Fibroblast of lung (primary cell): ENCODE measurements around the gene B3GALT5.

Source experiments
- EZH2 ChIP-seq: IDR thresholded peaks from 2 replicates; pipeline ENCODE4 v1.5.1; 2012; ENCODE audit warnings: low read length, control low read depth, mild to moderate bottlenecking; ENCODE audit errors: missing control alignments
- TF ChIP-seq, protein P1 (sequence below), 2 donors: IDR thresholded peaks in 1 of 2; conservative IDR thresholded peaks in 1 of 2; 1 replicate in 1 of 2; 2 replicates in 1 of 2; pipeline ENCODE4 v1.5.1; 2011 to 2012; ENCODE audit warnings: low read length in 2 of 2, control low read depth in 1 of 2, inconsistent platforms in 1 of 2, low read depth in 1 of 2, mild to moderate bottlenecking in 1 of 2

DNA sequence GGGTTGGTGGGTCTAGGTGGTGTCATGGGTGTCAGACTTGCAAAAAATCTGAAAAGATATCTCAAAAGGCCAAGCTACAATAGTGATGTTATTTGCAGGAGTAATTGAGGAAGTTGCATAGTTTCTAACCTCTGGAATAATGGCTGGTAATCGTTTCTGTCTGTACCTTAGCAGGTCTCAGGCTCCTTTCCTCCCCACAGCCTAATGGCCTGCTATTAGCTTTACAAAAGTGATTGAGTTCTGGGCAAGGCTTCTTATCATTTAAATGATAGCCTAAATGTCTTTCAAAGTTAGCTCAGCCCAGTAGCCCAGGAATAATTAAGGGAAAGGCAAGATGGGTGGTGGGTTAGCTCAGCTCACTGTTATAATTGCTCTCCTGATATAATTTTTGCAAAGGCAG, 94.6 kb downstream of the B3GALT5 start:
- no peak for TF ChIP-seq EZH2
- TF ChIP-seq, protein P1, sequence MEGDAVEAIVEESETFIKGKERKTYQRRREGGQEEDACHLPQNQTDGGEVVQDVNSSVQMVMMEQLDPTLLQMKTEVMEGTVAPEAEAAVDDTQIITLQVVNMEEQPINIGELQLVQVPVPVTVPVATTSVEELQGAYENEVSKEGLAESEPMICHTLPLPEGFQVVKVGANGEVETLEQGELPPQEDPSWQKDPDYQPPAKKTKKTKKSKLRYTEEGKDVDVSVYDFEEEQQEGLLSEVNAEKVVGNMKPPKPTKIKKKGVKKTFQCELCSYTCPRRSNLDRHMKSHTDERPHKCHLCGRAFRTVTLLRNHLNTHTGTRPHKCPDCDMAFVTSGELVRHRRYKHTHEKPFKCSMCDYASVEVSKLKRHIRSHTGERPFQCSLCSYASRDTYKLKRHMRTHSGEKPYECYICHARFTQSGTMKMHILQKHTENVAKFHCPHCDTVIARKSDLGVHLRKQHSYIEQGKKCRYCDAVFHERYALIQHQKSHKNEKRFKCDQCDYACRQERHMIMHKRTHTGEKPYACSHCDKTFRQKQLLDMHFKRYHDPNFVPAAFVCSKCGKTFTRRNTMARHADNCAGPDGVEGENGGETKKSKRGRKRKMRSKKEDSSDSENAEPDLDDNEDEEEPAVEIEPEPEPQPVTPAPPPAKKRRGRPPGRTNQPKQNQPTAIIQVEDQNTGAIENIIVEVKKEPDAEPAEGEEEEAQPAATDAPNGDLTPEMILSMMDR (conservative IDR thresholded peaks at IDR 0.05 in 1 of 2, IDR thresholded peaks at IDR 0.05 in 1 of 2; ENCODE audit: low read depth in 1 of 2, low read length in 2 of 2): no peak
